ENCODE measurements around the gene ENTPD3.

- TF ChIP-seq YEATS2 (CRISPR knock-in tag; IDR thresholded peaks at IDR 0.05; ENCODE audit: borderline replicate concordance) (no peak), DMAP1 (CRISPR knock-in tag; IDR thresholded peaks at IDR 0.05) (no peak), YY1 (IDR thresholded peaks at IDR 0.05; ENCODE audit: insufficient read depth, insufficient replicate concordance, low read depth, low read length) (no peak)
Measured at GRCh38 chr3:40463579-40463978, 76.6 kb downstream of the ENTPD3 start.
